Activated CD8-positive, alpha-beta memory T cell treated with anti-CD3 and anti-CD28 coated beads, Interleukin-2, amount 10 ng/mL, durations not matched to agents 7 days and 5 days (primary cell): Measurements from ENCODE around the gene MTFR1L. TPM values are rescaled to one million over a fixed set of nuclear protein-coding genes. Genes with fewer than 3 reads are reported as not detected.
A peak's percentile ranks its signal among the peaks of the same experiment; 100 is the strongest.

Experiments used
- ATAC-seq: fragments of 150-1000 bp; cut with Tn5 transposase; one replicate; pipeline ENCODE4 v1.10.0; 2021; ENCODE audit warnings: moderate library complexity
- CTCF ChIA-PET: fragments of 350-600 bp; sonication (Branson Sonifier 250); formaldehyde crosslinking; loops from one replicate; lab custom pipeline; 2021; ENCODE audit warnings: antibody characterized with exemption; lab: Charles Lee
- DNase-seq: peaks from one replicate; pipeline ENCODE4 v3.0.0-alpha.2; 2020
- H3K27ac Mint-ChIP-seq: one replicate; pipeline ENCODE4 v1.8.0; 2021; ENCODE audit warnings: mild to moderate bottlenecking, mixed read lengths
- H3K27me3 Mint-ChIP-seq: one replicate; pipeline ENCODE4 v1.8.0; 2021; ENCODE audit warnings: mixed read lengths
- H3K36me3 Mint-ChIP-seq: one replicate; pipeline ENCODE4 v1.8.0; 2021; ENCODE audit warnings: mild to moderate bottlenecking, mixed read lengths
- H3K4me1 Mint-ChIP-seq: one replicate; pipeline ENCODE4 v1.8.0; 2021; ENCODE audit warnings: mixed read lengths
- H3K4me3 Mint-ChIP-seq: one replicate; pipeline ENCODE4 v1.8.0; 2021; ENCODE audit warnings: mild to moderate bottlenecking, moderate library complexity, mixed read lengths
- H3K9me3 Mint-ChIP-seq: one replicate; pipeline ENCODE4 v1.8.0; 2022; ENCODE audit warnings: low read depth, mixed read lengths
- total RNA-seq, 2 experiments: library from RNA; stranded (reverse); gene quantifications; one replicate each; pipeline ENCODE4 v1.2.3, GENCODE V29; 2021

The MTFR1L gene
- total RNA-seq, 2 experiments from 2014 or later = 28.9 to 31.2 TPM

DNA sequence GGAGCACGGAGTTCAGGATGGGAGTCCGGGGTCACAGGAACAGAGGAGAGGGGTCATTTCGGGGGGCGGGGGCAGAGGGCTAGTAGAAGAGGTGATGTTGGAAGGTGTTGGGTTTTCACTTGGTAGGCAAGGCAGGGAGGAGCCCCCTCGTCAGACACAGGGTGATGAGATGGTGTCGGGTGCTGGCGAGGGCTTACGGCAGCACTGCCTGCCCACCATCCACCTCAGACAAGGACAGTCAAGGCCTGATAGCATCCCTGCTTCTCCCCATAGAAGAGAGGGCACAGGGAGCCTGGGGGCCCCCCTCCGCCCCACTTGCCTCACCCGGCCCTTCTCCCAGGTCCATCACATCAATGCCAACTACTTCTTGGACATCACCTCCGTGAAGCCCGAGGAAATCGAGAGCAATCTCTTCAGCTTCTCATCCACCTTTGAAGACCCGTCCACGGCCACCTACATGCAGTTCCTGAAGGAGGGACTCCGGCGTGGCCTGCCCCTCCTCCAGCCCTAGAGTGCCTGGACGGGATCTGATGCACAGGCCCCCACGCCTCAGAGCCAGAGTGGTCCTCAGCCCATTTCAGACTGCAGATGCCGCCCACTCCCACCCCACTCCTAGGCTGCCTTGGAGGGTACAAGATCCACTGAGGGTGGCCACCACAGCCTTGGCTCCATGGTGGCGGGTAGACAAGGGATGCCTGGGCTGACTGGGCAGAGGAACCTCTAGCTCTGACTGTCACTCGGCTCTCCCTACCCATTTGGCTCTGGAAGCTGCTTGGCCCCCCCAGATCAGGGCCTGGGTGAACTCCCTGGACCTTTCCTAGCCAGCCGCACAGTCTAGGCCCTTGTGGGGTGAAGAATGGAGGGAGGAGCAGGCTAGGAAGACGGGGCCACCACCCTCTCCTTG lies 4.3 kb upstream of the MTFR1L start:
- Mint-ChIP-seq H3K4me3 (no peak overlapping the region), H3K9me3 (no peaks in the 10 kb centered on the region), H3K36me3 (no peaks in the 10 kb centered on the region), H3K27me3 (no peaks in the 10 kb centered on the region), H3K27ac (no peak overlapping the region), H3K4me1 (peaks cover 10% of the 10 kb centered on the region)
- CTCF ChIA-PET = no interaction called here
- DNase-seq (no peak), ATAC-seq (no peak)

DNA sequence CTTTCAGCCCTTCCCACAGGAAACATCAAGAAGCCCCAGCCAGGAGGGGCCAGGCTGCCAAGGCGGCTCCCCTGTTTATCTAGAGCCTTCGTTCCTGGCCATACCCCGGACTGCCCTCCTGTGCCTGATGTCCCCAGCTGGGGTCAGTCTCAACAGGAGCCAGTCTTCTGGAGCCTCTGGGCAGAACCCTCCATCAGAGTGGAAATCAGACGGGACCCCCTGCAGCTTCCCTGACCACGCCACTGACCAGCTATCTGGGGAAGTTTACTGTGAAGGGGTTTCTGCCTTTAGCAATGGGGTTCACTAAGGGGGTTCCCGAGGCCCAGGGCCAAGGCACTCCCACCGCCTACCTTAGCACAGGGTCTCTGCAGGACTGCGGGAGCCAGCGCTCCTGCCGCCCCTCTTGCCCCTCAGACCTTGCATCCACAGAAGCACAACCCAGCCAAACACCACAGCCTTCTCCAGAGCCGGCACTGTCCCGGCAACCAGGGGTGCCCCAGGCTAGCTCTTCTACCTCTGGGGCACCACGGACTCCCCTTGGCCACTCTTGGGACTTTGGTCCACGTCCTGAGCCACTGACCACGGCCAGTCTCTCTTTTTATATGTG lies 3.5 kb upstream of the MTFR1L start:
- H3K36me3 Mint-ChIP-seq = peaks cover 3% of the 10 kb centered on the region
- no peak overlapping the region for H3K4me3 Mint-ChIP-seq
- ATAC-seq = no peak
- H3K27ac Mint-ChIP-seq = no peak overlapping the region
- peaks cover 17% of the 10 kb centered on the region for H3K4me1 Mint-ChIP-seq
- CTCF ChIA-PET = no interaction called here
- no peaks in the 10 kb centered on the region for H3K27me3 Mint-ChIP-seq
- no peaks in the 10 kb centered on the region for H3K9me3 Mint-ChIP-seq
- DNase-seq = no peak

- ATAC-seq = no peak
- no peak overlapping the region for H3K27ac Mint-ChIP-seq
- H3K4me1 Mint-ChIP-seq = peaks cover 26% of the 10 kb centered on the region
- CTCF ChIA-PET = interaction anchor here (0.6 to 1.4 kb wide), 2 partner anchors 11 to 21 kb away, joined by 3 read pairs; no protein-coding TSS in a partner anchor
- peaks cover 3% of the 10 kb centered on the region for H3K36me3 Mint-ChIP-seq
- H3K4me3 Mint-ChIP-seq = peak overlapping the region; percentile 26
- DNase-seq = no peak
- H3K9me3 Mint-ChIP-seq = no peaks in the 10 kb centered on the region
- no peaks in the 10 kb centered on the region for H3K27me3 Mint-ChIP-seq
Observed at GRCh38 chr1:25817840-25818501, 1.8 kb upstream of the MTFR1L start.

- no peak for ATAC-seq
- no peak for DNase-seq
- Mint-ChIP-seq H3K4me1 (peaks cover 26% of the 10 kb centered on the region), H3K27me3 (no peaks in the 10 kb centered on the region), H3K4me3 (peak overlapping the region; percentile 91), H3K36me3 (peaks cover 3% of the 10 kb centered on the region), H3K9me3 (no peaks in the 10 kb centered on the region), H3K27ac (peak overlapping the region; percentile 90)
- CTCF ChIA-PET = interaction anchor here (0.6 to 1.4 kb wide), 2 partner anchors 12 to 21 kb away, joined by 3 read pairs; no protein-coding TSS in a partner anchor
Observed at GRCh38 chr1:25818569-25818968, 1.2 kb upstream of the MTFR1L start.

- CTCF ChIA-PET = interaction anchor here (0.9 to 2.9 kb wide), 7 partner anchors 23 to 288 kb away, joined by 3 to 11 read pairs (median 3); partner anchors contain the start of gene PAFAH2
- peak; percentile 77 for ATAC-seq
- peak; percentile 88 for DNase-seq
- peaks cover 23% of the 10 kb centered on the region for H3K4me1 Mint-ChIP-seq
- peak overlapping the region; percentile 92 for H3K27ac Mint-ChIP-seq
- peaks cover 3% of the 10 kb centered on the region for H3K36me3 Mint-ChIP-seq
- peak overlapping the region; percentile 91 for H3K4me3 Mint-ChIP-seq
- no peaks in the 10 kb centered on the region for H3K27me3 Mint-ChIP-seq
- no peaks in the 10 kb centered on the region for H3K9me3 Mint-ChIP-seq
Observed at GRCh38 chr1:25820247-25821111, 725 bp downstream of the MTFR1L start.

- Mint-ChIP-seq H3K27me3 (no peaks in the 10 kb centered on the region), H3K9me3 (no peaks in the 10 kb centered on the region), H3K4me3 (peak overlapping the region; percentile 91), H3K36me3 (peaks cover 4% of the 10 kb centered on the region), H3K4me1 (peaks cover 23% of the 10 kb centered on the region), H3K27ac (peak overlapping the region; percentile 92)
- no peak for DNase-seq
- CTCF ChIA-PET = interaction anchor here (1.1 to 2.9 kb wide), 5 partner anchors 23 to 288 kb away, joined by 3 to 11 read pairs (median 4); partner anchors contain the start of gene PAFAH2
- ATAC-seq = no peak
Observed at GRCh38 chr1:25821112-25821476, 1.3 kb downstream of the MTFR1L start.

GRCh38 chr1:25821630-25822091 lies 1.9 kb downstream of the MTFR1L start:
- peak overlapping the region; percentile 92 for H3K27ac Mint-ChIP-seq
- peak overlapping the region; percentile 91 for H3K4me3 Mint-ChIP-seq
- H3K9me3 Mint-ChIP-seq = no peaks in the 10 kb centered on the region
- no peak for ATAC-seq
- CTCF ChIA-PET = interaction anchor here (0.9 to 2.9 kb wide), 7 partner anchors 9 to 301 kb away, joined by 3 to 11 read pairs (median 4); partner anchors contain the start of gene PAFAH2
- no peak for DNase-seq
- H3K27me3 Mint-ChIP-seq = no peaks in the 10 kb centered on the region
- H3K4me1 Mint-ChIP-seq = peaks cover 23% of the 10 kb centered on the region
- H3K36me3 Mint-ChIP-seq = peaks cover 7% of the 10 kb centered on the region

GRCh38 chr1:25825605-25826004 lies 5.9 kb downstream of the MTFR1L start:
- Mint-ChIP-seq H3K27ac (no peak overlapping the region), H3K4me3 (no peak overlapping the region), H3K9me3 (no peaks in the 10 kb centered on the region), H3K4me1 (peaks cover 15% of the 10 kb centered on the region), H3K36me3 (peaks cover 25% of the 10 kb centered on the region), H3K27me3 (no peaks in the 10 kb centered on the region)
- CTCF ChIA-PET = no interaction called here
- DNase-seq (no peak), ATAC-seq (no peak)

DNA sequence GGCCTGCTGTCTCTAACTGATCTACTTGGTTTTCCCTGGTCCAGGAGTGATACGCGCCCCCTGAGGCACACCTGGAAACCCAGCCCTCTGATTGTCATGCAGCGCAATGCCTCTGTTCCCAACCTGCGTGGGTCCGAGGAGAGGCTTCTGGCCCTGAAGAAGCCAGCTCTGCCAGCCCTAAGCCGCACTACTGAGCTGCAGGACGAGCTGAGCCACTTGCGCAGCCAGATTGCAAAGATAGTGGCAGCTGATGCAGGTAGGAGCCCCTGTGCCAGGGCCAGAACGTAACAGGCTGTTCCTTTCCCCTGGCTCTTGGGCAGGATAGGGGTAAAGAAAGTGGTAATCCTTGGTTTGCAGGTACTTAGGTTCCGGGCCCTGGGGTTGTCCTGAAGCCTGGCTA lies 6.8 kb downstream of the MTFR1L start:
- no peak overlapping the region for H3K4me3 Mint-ChIP-seq
- ATAC-seq (no peak), DNase-seq (no peak)
- H3K36me3 Mint-ChIP-seq = peaks cover 28% of the 10 kb centered on the region
- no peak overlapping the region for H3K27ac Mint-ChIP-seq
- no peaks in the 10 kb centered on the region for H3K9me3 Mint-ChIP-seq
- CTCF ChIA-PET = no interaction called here
- peaks cover 6% of the 10 kb centered on the region for H3K4me1 Mint-ChIP-seq
- no peaks in the 10 kb centered on the region for H3K27me3 Mint-ChIP-seq

DNA sequence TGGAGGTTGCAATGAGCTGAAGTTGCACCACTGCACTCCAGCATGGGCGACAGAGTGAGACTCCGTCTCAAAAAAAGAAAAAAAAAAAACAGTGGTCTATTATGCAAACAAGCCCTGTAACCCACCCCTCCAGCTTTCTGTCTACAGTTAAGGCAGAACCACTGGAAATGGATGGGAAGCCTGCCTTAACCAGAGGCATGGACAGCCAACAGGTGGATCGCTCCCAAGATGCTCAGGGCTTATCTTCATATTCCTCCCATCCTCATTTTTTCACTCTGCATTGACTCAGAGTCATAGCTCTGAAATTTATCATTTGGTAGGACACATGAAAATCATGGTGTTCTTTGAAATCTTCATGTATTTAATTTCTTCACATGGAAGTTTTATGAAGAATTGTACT lies 8.7 kb downstream of the MTFR1L start:
- H3K4me1 Mint-ChIP-seq = no peaks in the 10 kb centered on the region
- H3K27ac Mint-ChIP-seq = no peak overlapping the region
- H3K27me3 Mint-ChIP-seq = no peaks in the 10 kb centered on the region
- H3K4me3 Mint-ChIP-seq = no peak overlapping the region
- ATAC-seq (no peak), DNase-seq (no peak)
- H3K9me3 Mint-ChIP-seq = no peaks in the 10 kb centered on the region
- peaks cover 35% of the 10 kb centered on the region for H3K36me3 Mint-ChIP-seq
- CTCF ChIA-PET = no interaction called here

DNA sequence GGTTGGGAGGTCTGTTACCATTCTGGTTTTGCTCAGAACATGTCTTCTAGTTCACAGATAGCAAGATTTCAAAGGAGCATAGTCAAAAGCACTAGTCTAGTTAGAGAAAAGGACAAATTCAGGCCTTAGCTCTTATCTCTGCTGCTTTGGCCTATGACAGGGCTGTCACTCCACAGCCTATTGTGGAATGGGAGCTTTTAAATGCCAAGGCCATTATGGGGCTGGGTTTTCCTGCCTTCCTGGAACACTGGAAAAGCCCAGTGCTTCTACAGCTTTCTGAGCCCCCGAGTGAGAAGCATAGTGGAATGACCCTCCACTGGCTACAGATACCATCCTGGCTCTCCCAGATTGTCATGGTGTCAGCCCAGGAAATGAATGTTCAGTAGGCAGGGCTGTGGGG lies 9.3 kb downstream of the MTFR1L start:
- peaks cover 35% of the 10 kb centered on the region for H3K36me3 Mint-ChIP-seq
- H3K4me1 Mint-ChIP-seq = no peaks in the 10 kb centered on the region
- no peak overlapping the region for H3K27ac Mint-ChIP-seq
- DNase-seq (no peak), ATAC-seq (no peak)
- no peak overlapping the region for H3K4me3 Mint-ChIP-seq
- CTCF ChIA-PET = no interaction called here
- no peaks in the 10 kb centered on the region for H3K9me3 Mint-ChIP-seq
- H3K27me3 Mint-ChIP-seq = no peaks in the 10 kb centered on the region

DNA sequence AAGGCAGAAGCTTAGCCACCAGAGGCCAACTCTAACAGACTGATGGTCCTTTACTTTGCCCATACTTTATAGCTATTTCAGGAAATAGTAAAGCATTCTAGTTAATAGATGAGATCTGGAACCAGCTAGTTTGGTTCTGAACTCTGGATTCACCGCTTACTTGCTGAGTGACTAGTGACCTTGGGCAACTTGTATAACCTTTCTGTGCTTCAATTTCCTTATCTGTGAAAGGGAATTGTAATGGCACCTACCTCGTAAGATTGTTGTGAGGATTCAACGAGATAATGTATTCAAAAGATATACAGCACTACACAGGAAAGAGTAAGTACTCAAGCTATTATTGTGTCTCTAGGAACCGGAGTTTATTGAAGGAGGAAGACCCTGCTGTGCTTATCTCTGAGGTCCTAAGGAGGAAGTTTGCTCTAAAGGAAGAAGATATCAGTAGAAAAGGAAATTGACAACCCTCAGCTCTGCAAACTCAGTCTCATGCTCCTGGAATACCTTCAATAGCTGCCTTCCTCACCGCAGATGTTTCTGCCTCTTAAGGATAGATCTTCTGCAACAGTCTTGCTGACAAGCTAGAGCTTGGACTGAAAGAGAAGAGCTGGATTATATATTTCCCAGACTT lies 11.9 kb downstream of the MTFR1L start:
- no peak for DNase-seq
- Mint-ChIP-seq H3K4me1 (no peaks in the 10 kb centered on the region), H3K27ac (no peak overlapping the region), H3K4me3 (no peak overlapping the region), H3K36me3 (peaks cover 44% of the 10 kb centered on the region), H3K9me3 (no peaks in the 10 kb centered on the region), H3K27me3 (no peaks in the 10 kb centered on the region)
- ATAC-seq = no peak
- CTCF ChIA-PET = interaction anchor here (0.6 to 1.5 kb wide), 3 partner anchors 8 to 166 kb away, joined by 3 to 4 read pairs (median 4); partner anchors contain the start of gene PAFAH2
